Liver (tissue), 9 donors: ENCODE data around the gene PFN3. TPM values are rescaled to one million over a fixed set of nuclear protein-coding genes. Genes with fewer than 3 reads are reported as not detected.

ENCODE experiments used
- DNase-seq: peaks from one replicate; pipeline ENCODE4 v3.0.0-alpha.2; 2017; ENCODE audit warnings: low spot score
- H3K27ac ChIP-seq, 2 donors: one replicate each; pipeline ENCODE4 v1.7.0; 2013; ENCODE audit warnings: inconsistent platforms in 2 of 2, low read length in 2 of 2, control low read depth in 1 of 2, low read depth in 1 of 2, mild to moderate bottlenecking in 1 of 2
- H3K27me3 ChIP-seq, 4 donors: one replicate each; pipeline versions ENCODE4 v1.6.1 to v1.7.0; 2013; ENCODE audit warnings: low read length in 3 of 4, inconsistent platforms in 1 of 4, mild to moderate bottlenecking in 1 of 4, moderate library complexity in 1 of 4; ENCODE audit not compliant: control insufficient read depth in 4 of 4, insufficient read depth in 4 of 4
- H3K36me3 ChIP-seq, 4 donors: one replicate each; pipeline versions ENCODE4 v1.6.1 to v1.7.0; 2013; ENCODE audit warnings: low read length in 3 of 4, mild to moderate bottlenecking in 3 of 4, low read depth in 1 of 4, moderate library complexity in 1 of 4; ENCODE audit not compliant: control insufficient read depth in 4 of 4, insufficient read depth in 3 of 4
- H3K4me1 ChIP-seq, 4 donors: one replicate each; pipeline versions ENCODE4 v1.6.1 to v1.7.0; 2013; ENCODE audit warnings: low read length in 3 of 4, mild to moderate bottlenecking in 3 of 4, moderate library complexity in 1 of 4; ENCODE audit not compliant: control insufficient read depth in 4 of 4, insufficient read depth in 4 of 4
- H3K4me3 ChIP-seq, 3 donors: one replicate each; pipeline versions ENCODE4 v1.6.1 to v1.7.0; 2013; ENCODE audit warnings: low read length in 3 of 3, control low read depth in 1 of 3, low read depth in 1 of 3, mild to moderate bottlenecking in 1 of 3
- H3K9ac ChIP-seq, 2 donors: one replicate each; pipeline ENCODE4 v1.7.0; 2013; ENCODE audit warnings: low read length in 2 of 2, mild to moderate bottlenecking in 2 of 2, moderate library complexity in 2 of 2, control low read depth in 1 of 2, low read depth in 1 of 2
- H3K9me3 ChIP-seq, 4 donors: one replicate each; pipeline versions ENCODE4 v1.6.1 to v1.7.0; 2013; ENCODE audit warnings: low read length in 3 of 4; ENCODE audit not compliant: control insufficient read depth in 4 of 4
- EGR1 ChIP-seq, 2 donors: IDR thresholded peaks; 2 replicates each; pipeline ENCODE4 v1.6.1; 2016 to 2018; ENCODE audit warnings: antibody characterized with exemption in 2 of 2, low read depth in 2 of 2
- FOXA2 ChIP-seq: IDR thresholded peaks from 2 replicates; pipeline ENCODE4 v1.6.1; 2016; ENCODE audit warnings: antibody characterized with exemption
- JUND ChIP-seq, 2 donors: IDR thresholded peaks; 2 replicates each; pipeline ENCODE4 v1.6.1; 2016; ENCODE audit warnings: antibody characterized with exemption in 2 of 2
- RAD21 ChIP-seq, 2 donors: IDR thresholded peaks; 2 replicates each; pipeline ENCODE4 v1.6.1; 2016; ENCODE audit warnings: antibody characterized with exemption in 2 of 2, mild to moderate bottlenecking in 2 of 2
- YY1 ChIP-seq: IDR thresholded peaks from 2 replicates; pipeline ENCODE4 v1.6.1; 2016; ENCODE audit warnings: antibody characterized with exemption, mild to moderate bottlenecking
- WGBS: extraction: QIAGEN DNeasy Blood & Tissue Kit; methylation state at CpG from one replicate; pipeline ENCODE4 v1.1.7; 2013; 5-methylcytosine and 5-hydroxymethylcytosine counted together
- polyA plus RNA-seq, 2 donors: library from polyadenylated mRNA; stranded (reverse) in 1 of 2; unstranded in 1 of 2; fragments of 200-250 nt in 1 of 2; fragments of >200 nt in 1 of 2; fragmentation: Nextera tagmentation in 1 of 2; extraction: Ambion mirVana in 1 of 2; gene quantifications; one replicate each; pipeline versions ENCODE4 v1.2.1 to v1.2.3, GENCODE V29; 2013 to 2015
- total RNA-seq, 2 donors: library from RNA; depleted of rRNA; stranded (reverse); fragments of >200 nt; gene quantifications; one replicate each; pipeline ENCODE4 v1.2.3, GENCODE V29; 2014
- TF ChIP-seq, protein P1 (sequence below): fragments of 150-350 bp; IDR thresholded peaks from 2 replicates; pipeline ENCODE4 v1.5.1; 2017; ENCODE audit warnings: improper control_type of control experiment, low read depth, low read length; ENCODE audit not compliant: missing input control
- TF ChIP-seq, protein P2 (sequence below): IDR thresholded peaks from 2 replicates; pipeline ENCODE4 v1.6.1; 2016; ENCODE audit warnings: antibody characterized with exemption
- TF ChIP-seq, protein P3 (sequence below): IDR thresholded peaks from 2 replicates; pipeline ENCODE4 v1.6.1; 2016; ENCODE audit warnings: antibody characterized with exemption, mild to moderate bottlenecking
- TF ChIP-seq, protein P4 (sequence below): IDR thresholded peaks from 2 replicates; pipeline ENCODE4 v1.6.1; 2016; ENCODE audit warnings: antibody characterized with exemption
- donor health status: healthy.
- donor health status: healthy.
- donor health status: healthy.
- donor health status: healthy.
- donor health status: healthy.

Gene PFN3
- total and polyA plus RNA-seq, 4 donors: not detected

DNA sequence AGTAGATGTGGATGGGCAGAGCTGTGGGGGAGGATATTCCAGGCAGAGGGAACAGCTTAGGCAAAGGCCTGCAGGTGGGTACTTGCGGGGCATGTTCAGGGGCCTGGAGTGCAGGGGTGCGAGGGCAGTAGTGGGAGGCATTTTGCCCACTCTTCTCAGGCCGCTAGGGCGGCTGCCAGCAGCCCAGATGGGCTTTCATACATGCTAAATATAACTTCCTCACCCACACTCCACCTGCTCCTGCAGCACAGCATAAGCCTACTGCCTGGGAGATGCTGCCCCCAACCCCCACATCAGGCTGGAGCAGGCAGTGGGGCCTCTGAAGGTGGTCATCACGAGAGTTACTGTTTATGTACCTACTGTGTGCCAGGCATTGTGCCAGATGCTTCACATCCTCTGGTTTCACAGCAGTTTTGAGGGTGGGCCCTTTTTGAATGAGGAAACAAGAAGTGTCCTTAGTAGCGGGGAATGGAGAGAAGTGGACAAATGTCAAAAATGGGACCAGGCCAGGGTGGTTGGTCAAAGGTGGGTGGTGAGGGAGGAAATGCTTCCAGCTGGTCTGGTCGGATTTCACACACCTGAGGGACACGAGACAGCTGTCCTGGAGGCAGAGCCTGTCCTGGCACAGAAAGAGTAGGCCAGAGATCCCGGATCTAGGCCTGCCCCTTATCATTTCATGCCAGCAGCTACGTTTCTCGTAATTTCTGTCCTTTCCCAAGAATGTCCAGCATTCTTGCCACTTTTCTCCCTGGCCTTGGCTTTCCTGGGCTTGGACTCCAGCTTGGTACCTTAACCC is 30.6 kb downstream of the PFN3 start:
- no peak for DNase-seq
- H3K27ac ChIP-seq: peak overlapping the region; percentile 77 to 87
- no peak for TF ChIP-seq FOXA2
- TF ChIP-seq, protein P1, sequence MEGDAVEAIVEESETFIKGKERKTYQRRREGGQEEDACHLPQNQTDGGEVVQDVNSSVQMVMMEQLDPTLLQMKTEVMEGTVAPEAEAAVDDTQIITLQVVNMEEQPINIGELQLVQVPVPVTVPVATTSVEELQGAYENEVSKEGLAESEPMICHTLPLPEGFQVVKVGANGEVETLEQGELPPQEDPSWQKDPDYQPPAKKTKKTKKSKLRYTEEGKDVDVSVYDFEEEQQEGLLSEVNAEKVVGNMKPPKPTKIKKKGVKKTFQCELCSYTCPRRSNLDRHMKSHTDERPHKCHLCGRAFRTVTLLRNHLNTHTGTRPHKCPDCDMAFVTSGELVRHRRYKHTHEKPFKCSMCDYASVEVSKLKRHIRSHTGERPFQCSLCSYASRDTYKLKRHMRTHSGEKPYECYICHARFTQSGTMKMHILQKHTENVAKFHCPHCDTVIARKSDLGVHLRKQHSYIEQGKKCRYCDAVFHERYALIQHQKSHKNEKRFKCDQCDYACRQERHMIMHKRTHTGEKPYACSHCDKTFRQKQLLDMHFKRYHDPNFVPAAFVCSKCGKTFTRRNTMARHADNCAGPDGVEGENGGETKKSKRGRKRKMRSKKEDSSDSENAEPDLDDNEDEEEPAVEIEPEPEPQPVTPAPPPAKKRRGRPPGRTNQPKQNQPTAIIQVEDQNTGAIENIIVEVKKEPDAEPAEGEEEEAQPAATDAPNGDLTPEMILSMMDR: no peak
- no peak for TF ChIP-seq RAD21 (IDR thresholded peaks at IDR 0.05)
- no peak for TF ChIP-seq EGR1 (IDR thresholded peaks at IDR 0.05; ENCODE audit: low read depth in 2 of 2)
- TF ChIP-seq, protein P2, sequence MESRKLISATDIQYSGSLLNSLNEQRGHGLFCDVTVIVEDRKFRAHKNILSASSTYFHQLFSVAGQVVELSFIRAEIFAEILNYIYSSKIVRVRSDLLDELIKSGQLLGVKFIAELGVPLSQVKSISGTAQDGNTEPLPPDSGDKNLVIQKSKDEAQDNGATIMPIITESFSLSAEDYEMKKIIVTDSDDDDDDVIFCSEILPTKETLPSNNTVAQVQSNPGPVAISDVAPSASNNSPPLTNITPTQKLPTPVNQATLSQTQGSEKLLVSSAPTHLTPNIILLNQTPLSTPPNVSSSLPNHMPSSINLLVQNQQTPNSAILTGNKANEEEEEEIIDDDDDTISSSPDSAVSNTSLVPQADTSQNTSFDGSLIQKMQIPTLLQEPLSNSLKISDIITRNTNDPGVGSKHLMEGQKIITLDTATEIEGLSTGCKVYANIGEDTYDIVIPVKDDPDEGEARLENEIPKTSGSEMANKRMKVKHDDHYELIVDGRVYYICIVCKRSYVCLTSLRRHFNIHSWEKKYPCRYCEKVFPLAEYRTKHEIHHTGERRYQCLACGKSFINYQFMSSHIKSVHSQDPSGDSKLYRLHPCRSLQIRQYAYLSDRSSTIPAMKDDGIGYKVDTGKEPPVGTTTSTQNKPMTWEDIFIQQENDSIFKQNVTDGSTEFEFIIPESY: no peak
- no peak for TF ChIP-seq JUND (IDR thresholded peaks at IDR 0.05)
- TF ChIP-seq, protein P3, sequence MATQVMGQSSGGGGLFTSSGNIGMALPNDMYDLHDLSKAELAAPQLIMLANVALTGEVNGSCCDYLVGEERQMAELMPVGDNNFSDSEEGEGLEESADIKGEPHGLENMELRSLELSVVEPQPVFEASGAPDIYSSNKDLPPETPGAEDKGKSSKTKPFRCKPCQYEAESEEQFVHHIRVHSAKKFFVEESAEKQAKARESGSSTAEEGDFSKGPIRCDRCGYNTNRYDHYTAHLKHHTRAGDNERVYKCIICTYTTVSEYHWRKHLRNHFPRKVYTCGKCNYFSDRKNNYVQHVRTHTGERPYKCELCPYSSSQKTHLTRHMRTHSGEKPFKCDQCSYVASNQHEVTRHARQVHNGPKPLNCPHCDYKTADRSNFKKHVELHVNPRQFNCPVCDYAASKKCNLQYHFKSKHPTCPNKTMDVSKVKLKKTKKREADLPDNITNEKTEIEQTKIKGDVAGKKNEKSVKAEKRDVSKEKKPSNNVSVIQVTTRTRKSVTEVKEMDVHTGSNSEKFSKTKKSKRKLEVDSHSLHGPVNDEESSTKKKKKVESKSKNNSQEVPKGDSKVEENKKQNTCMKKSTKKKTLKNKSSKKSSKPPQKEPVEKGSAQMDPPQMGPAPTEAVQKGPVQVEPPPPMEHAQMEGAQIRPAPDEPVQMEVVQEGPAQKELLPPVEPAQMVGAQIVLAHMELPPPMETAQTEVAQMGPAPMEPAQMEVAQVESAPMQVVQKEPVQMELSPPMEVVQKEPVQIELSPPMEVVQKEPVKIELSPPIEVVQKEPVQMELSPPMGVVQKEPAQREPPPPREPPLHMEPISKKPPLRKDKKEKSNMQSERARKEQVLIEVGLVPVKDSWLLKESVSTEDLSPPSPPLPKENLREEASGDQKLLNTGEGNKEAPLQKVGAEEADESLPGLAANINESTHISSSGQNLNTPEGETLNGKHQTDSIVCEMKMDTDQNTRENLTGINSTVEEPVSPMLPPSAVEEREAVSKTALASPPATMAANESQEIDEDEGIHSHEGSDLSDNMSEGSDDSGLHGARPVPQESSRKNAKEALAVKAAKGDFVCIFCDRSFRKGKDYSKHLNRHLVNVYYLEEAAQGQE: no peak
- TF ChIP-seq, protein P4, sequence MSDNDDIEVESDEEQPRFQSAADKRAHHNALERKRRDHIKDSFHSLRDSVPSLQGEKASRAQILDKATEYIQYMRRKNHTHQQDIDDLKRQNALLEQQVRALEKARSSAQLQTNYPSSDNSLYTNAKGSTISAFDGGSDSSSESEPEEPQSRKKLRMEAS: no peak
- no peak for TF ChIP-seq YY1
- no peak overlapping the region for H3K4me3 ChIP-seq
- 56% methylated on average over 11 of the region's 11 CpGs for WGBS
- peaks cover 34 to 83% (median 66%) of the 10 kb centered on the region in 4 donors for H3K4me1 ChIP-seq
- H3K9ac ChIP-seq: no peak overlapping the region
- no peaks in the 10 kb centered on the region for H3K9me3 ChIP-seq
- no peaks in the 10 kb centered on the region for H3K27me3 ChIP-seq
- no peaks in the 10 kb centered on the region for H3K36me3 ChIP-seq

DNA sequence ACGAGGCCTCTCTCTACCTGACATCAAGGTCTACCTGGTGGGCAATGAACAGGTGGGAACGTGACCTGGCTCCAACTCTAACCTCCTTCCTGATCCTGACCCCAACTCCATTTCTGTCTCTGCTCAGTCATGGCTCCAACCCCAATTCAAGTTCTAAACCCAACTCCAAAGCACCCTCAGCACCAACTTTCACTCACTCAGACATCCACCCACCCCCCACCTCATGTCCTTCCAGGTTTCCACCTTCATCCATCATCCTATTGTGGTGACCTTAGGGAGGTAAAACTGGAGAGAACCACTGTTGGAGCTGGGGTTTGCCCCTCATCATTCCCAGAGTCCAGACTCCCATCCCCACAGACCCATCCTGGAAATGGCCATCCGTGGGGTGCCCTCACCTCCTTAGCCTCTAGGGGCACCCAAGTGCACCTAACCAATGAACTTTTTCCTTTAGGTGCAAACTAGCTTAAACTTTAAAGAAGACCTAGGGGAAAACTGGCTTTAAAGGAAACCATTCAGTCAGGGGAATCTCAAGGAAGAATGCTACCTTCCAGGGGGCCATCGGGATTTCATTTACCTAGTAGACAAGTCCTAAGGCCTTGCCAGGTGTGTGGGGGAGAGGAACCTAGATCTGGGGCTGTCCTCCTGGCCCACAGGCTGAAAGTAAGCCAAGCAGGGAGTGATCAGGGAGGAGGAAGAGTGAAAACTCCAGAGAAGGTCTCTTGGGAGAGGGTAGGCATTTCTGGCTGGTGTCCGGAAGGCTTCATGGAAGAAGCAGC is 31.4 kb downstream of the PFN3 start:
- Histone ChIP-seq H3K36me3 (no peaks in the 10 kb centered on the region), H3K27me3 (no peaks in the 10 kb centered on the region), H3K27ac (peak overlapping the region; percentile 9 to 87), H3K4me1 (peaks cover 32 to 80% (median 61%) of the 10 kb centered on the region in 4 donors), H3K9me3 (no peaks in the 10 kb centered on the region), H3K9ac (no peak overlapping the region), H3K4me3 (no peak overlapping the region)
- DNase-seq: no peak
- no peak for TF ChIP-seq FOXA2
- TF ChIP-seq RAD21 (IDR thresholded peaks at IDR 0.05): peak in 1 of 2 donors; percentile 51
- TF ChIP-seq, protein P1: peak; percentile 49
- WGBS: 65% methylated on average over 5 of the region's 5 CpGs
